ENCODE data around the gene RABGAP1L.
A peak's percentile ranks its signal among the peaks of the same experiment; 100 is the strongest.

The RABGAP1L gene

GRCh38 chr1:174159252-174160108, at the start of gene RABGAP1L:
RABGAP1L (plus strand) TSS chr1:174159520.
- H3K4me3 ChIP-seq (ENCODE audit: low read length), result peak within 1 kb of the TSS; percentile 78
- DNase-seq (ENCODE audit: low read depth), result peak; percentile 66
- no peak for TF ChIP-seq CTCF (conservative IDR thresholded peaks at IDR 0.05; ENCODE audit: low read depth, low read length)

- no peak for TF ChIP-seq CTCF (conservative IDR thresholded peaks at IDR 0.05; ENCODE audit: low read depth, low read length)
- no peak for DNase-seq (ENCODE audit: low read depth)
- no peak overlapping the region for H3K4me3 ChIP-seq (ENCODE audit: low read length)
Measured at GRCh38 chr1:174110053-174110452, 49.3 kb upstream of the RABGAP1L start.

- DNase-seq (ENCODE audit: low read depth), result no peak
- no peak overlapping the region for H3K4me3 ChIP-seq (ENCODE audit: low read length)
- no peak for TF ChIP-seq CTCF (conservative IDR thresholded peaks at IDR 0.05; ENCODE audit: low read depth, low read length)
Measured at GRCh38 chr1:174112489-174113162, 46.7 kb upstream of the RABGAP1L start.

GRCh38 chr1:174114106-174114505, 45.2 kb upstream of the RABGAP1L start:
- no peak overlapping the region for H3K4me3 ChIP-seq (ENCODE audit: low read length)
- TF ChIP-seq CTCF (conservative IDR thresholded peaks at IDR 0.05; ENCODE audit: low read depth, low read length), result no peak
- no peak for DNase-seq (ENCODE audit: low read depth)

GRCh38 chr1:174114788-174115448, 44.4 kb upstream of the RABGAP1L start:
- peak; percentile 80 for TF ChIP-seq CTCF (conservative IDR thresholded peaks at IDR 0.05; ENCODE audit: low read depth, low read length)
- DNase-seq (ENCODE audit: low read depth), result no peak
- no peak overlapping the region for H3K4me3 ChIP-seq (ENCODE audit: low read length)

GRCh38 chr1:174116042-174116441, 43.3 kb upstream of the RABGAP1L start:
- H3K4me3 ChIP-seq (ENCODE audit: low read length), result no peak overlapping the region
- TF ChIP-seq CTCF (conservative IDR thresholded peaks at IDR 0.05; ENCODE audit: low read depth, low read length), result no peak
- DNase-seq (ENCODE audit: low read depth), result peak; percentile 46

Measured in retinal pigment epithelial cell (primary cell).